Measurements from ENCODE around the gene REV1.

DNA sequence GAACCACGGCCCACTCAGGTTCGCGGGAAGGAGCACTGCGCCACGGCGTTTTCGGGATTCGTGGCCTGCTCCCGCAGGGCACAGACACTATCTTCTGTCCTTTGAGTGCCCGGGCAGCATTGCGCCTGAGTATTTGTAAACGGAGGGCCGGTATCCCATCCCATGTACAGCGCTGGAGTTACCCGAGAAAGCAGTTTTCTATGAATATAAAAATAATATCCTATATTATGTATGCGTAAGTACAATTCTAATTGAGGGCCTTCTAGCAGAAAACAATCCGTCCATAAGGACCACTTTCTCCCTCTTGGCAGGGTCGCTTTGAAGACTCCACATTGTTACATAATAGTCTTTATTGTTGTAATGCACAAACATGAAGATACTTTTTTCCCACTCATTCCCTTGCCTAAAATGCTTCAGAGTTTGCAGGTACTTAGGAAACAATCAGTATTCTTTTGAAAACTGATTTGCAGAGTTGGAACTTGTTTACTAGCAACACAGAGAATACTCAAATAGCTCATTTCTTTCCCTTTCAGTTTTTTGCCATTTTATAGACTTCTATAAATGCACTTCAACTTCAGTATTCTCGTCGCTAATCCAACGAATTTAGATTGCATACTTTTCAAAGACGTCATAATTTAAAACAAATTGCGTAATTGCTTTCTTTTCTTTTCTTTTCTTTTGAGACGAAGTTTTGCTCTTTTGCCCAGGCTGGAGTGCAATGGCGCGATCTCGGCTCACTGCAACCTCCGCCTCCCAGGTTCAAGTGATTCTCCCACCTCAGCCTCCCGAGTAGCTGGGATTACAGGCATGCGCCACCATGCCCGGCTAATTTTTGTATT lies 1.0 kb upstream of the REV1 start:
- TF ChIP-seq CTCF (IDR thresholded peaks at IDR 0.05; ENCODE audit: low read length) = no peak
- TF ChIP-seq EZH2 (IDR thresholded peaks at IDR 0.05; ENCODE audit: borderline replicate concordance, low read length) = no peak

Data from OCI-LY1 (cell line).